ENCODE results near the gene SLC6A1. TPM values are rescaled to one million over a fixed set of nuclear protein-coding genes. Genes with fewer than 3 reads are reported as not detected.

The SLC6A1 gene
- total RNA-seq, 1 donor from 2014 or later, result not detected

- no peak for TF ChIP-seq CTCF (IDR thresholded peaks at IDR 0.05; ENCODE audit: unreplicated experiment)
- no peak overlapping the region for H3K4me3 Mint-ChIP-seq
- DNase-seq (ENCODE audit: low spot score in 2 of 2, unreplicated experiment in 2 of 2), result no peak
Observed at GRCh38 chr3:11084677-11085076, 92.1 kb downstream of the SLC6A1 start.

GRCh38 chr3:11085093-11085840 is 92.7 kb downstream of the SLC6A1 start:
- no peaks in the 10 kb centered on the region for H3K9me3 Mint-ChIP-seq
- DNase-seq (ENCODE audit: low spot score in 2 of 2, unreplicated experiment in 2 of 2), result no peak
- no peak for TF ChIP-seq CTCF (IDR thresholded peaks at IDR 0.05; ENCODE audit: unreplicated experiment)
- no peak overlapping the region for H3K4me3 Mint-ChIP-seq
- no peak overlapping the region for H3K27ac Mint-ChIP-seq
- H3K4me1 Mint-ChIP-seq, result no peaks in the 10 kb centered on the region
- H3K27me3 Mint-ChIP-seq (ENCODE audit: low read depth), result peaks cover 14% of the 10 kb centered on the region
- H3K36me3 Mint-ChIP-seq, result no peaks in the 10 kb centered on the region

More at GRCh38 chr3:11084677-11085076, 92.1 kb downstream of the SLC6A1 start:
- Mint-ChIP-seq H3K27me3 (ENCODE audit: low read depth) (peaks cover 14% of the 10 kb centered on the region), H3K4me1 (no peaks in the 10 kb centered on the region), H3K36me3 (no peaks in the 10 kb centered on the region), H3K9me3 (no peaks in the 10 kb centered on the region), H3K27ac (no peak overlapping the region)

- TF ChIP-seq CTCF (IDR thresholded peaks at IDR 0.05; ENCODE audit: unreplicated experiment), result no peak
- H3K4me3 Mint-ChIP-seq, result no peak overlapping the region
- H3K36me3 Mint-ChIP-seq, result no peaks in the 10 kb centered on the region
- no peak overlapping the region for H3K27ac Mint-ChIP-seq
- no peaks in the 10 kb centered on the region for H3K4me1 Mint-ChIP-seq
- H3K27me3 Mint-ChIP-seq (ENCODE audit: low read depth), result peaks cover 7% of the 10 kb centered on the region
- no peaks in the 10 kb centered on the region for H3K9me3 Mint-ChIP-seq
- no peak for DNase-seq (ENCODE audit: low spot score in 2 of 2, unreplicated experiment in 2 of 2)
Observed at GRCh38 chr3:11086856-11087255, 94.3 kb downstream of the SLC6A1 start.

GRCh38 chr3:11088066-11088465 is 95.5 kb downstream of the SLC6A1 start:
- Mint-ChIP-seq H3K9me3 (no peaks in the 10 kb centered on the region), H3K27me3 (ENCODE audit: low read depth) (peaks cover 4% of the 10 kb centered on the region), H3K4me1 (no peaks in the 10 kb centered on the region), H3K27ac (no peak overlapping the region), H3K4me3 (no peak overlapping the region), H3K36me3 (no peaks in the 10 kb centered on the region)
- no peak for DNase-seq (ENCODE audit: low spot score in 2 of 2, unreplicated experiment in 2 of 2)
- no peak for TF ChIP-seq CTCF (IDR thresholded peaks at IDR 0.05; ENCODE audit: unreplicated experiment)

- Mint-ChIP-seq H3K36me3 (no peaks in the 10 kb centered on the region), H3K4me1 (no peaks in the 10 kb centered on the region), H3K27me3 (ENCODE audit: low read depth) (peaks cover 3% of the 10 kb centered on the region), H3K4me3 (no peak overlapping the region), H3K9me3 (no peaks in the 10 kb centered on the region), H3K27ac (no peak overlapping the region)
- no peak for TF ChIP-seq CTCF (IDR thresholded peaks at IDR 0.05; ENCODE audit: unreplicated experiment)
- no peak for DNase-seq (ENCODE audit: low spot score in 2 of 2, unreplicated experiment in 2 of 2)
Observed at GRCh38 chr3:11088831-11089230, 96.3 kb downstream of the SLC6A1 start.

Other genes with a start within 250 kb of the SLC6A1 start
- gene SLC6A11, start 176.5 kb upstream of the SLC6A1 start, total RNA-seq, result 2.6 to 3.3 TPM (median 2.7 TPM) in 3 replicates
- gene HRH1, start 161.7 kb downstream of the SLC6A1 start, total RNA-seq, result 0.31 to 0.45 TPM (median 0.42 TPM) in 3 replicates